ENCODE measurements around the gene SLIT1. TPM values are rescaled to one million over a fixed set of nuclear protein-coding genes. Genes with fewer than 3 reads are reported as not detected.
A peak's percentile ranks its signal among the peaks of the same experiment; 100 is the strongest.

The SLIT1 gene
- total RNA-seq, 4 donors from 2014 or later, result 0.10 to 0.13 TPM; not detected in 2

DNA sequence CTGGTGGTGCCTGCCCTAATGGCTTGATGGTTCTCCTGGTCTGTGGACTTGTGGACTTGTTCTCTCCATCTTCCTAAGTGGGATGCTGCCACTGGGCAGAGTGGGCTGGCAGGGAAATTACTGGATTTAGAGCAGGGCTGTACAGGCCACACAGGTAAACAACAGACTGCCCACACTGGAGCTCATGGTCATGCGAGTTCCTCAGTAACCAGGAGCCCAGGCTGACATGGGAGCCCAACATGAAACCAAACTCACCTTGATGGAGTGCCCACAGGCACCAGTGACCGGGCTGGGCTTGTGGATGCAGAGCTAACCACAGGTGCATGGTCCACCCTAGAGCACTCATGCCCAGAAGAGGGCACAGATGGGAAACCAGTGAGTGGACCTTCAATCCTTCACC lies 116.7 kb downstream of the SLIT1 start:
- Histone ChIP-seq H3K4me1 (peaks cover 6 to 12% of the 10 kb centered on the region in 2 donors), H3K27ac (no peak overlapping the region), H3K36me3 (no peaks in the 10 kb centered on the region), H3K27me3 (peaks cover 0 to 3% (median 0%) of the 10 kb centered on the region in 3 donors), H3K9me3 (no peaks in the 10 kb centered on the region), H3K4me3 (no peak overlapping the region)
- ATAC-seq (no peak), DNase-seq (no peak)
- intact Hi-C loops (cut with DNase I; ENCODE audit: low total_unique reads) (no loop called here), in situ Hi-C loops (cut with MboI; ENCODE audit: low sequenced_read_pairs in 4 of 4) (no loop called here)
- TF ChIP-seq POLR2A (IDR thresholded peaks at IDR 0.05), result no peak
- TF ChIP-seq, protein P1, sequence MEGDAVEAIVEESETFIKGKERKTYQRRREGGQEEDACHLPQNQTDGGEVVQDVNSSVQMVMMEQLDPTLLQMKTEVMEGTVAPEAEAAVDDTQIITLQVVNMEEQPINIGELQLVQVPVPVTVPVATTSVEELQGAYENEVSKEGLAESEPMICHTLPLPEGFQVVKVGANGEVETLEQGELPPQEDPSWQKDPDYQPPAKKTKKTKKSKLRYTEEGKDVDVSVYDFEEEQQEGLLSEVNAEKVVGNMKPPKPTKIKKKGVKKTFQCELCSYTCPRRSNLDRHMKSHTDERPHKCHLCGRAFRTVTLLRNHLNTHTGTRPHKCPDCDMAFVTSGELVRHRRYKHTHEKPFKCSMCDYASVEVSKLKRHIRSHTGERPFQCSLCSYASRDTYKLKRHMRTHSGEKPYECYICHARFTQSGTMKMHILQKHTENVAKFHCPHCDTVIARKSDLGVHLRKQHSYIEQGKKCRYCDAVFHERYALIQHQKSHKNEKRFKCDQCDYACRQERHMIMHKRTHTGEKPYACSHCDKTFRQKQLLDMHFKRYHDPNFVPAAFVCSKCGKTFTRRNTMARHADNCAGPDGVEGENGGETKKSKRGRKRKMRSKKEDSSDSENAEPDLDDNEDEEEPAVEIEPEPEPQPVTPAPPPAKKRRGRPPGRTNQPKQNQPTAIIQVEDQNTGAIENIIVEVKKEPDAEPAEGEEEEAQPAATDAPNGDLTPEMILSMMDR (IDR thresholded peaks at IDR 0.05 in 4 of 5, conservative IDR thresholded peaks at IDR 0.05 in 1 of 5), result no peak

DNA sequence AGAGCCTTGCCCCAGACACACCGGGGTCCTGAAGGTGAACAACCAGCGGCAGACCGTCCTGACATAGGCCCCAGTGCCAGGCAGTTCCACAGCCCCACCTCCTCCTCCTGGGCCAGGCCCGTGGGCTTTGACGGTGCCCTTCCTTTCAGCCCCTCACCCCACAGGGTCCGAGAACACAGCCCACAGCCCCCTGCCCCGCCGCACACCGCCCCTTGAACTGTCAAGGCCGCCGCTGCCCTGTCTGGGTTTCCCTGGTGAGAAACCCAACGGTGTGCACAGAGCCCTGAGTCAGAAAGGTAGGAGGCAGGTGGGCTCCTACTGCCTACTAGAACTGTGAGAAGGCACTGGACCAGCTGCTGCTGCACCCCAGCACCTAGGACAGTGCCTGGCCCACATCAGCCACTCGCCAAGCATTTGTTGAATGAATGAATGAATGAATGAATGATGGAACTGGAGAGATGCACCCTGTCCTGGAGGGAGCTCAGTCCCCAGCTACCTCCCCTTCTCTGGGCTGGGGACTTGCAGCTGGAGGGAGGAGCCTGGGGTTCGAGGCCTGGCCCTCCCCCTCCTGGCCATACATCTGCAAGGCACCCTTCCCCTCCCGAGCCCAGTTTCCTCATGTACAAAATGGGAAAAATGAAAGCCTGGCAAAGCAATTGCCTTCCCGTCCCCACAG lies 117.9 kb downstream of the SLIT1 start:
- peaks cover 6 to 14% of the 10 kb centered on the region in 2 donors for H3K4me1 ChIP-seq
- H3K27ac ChIP-seq, result no peak overlapping the region
- DNase-seq, result no peak
- intact Hi-C loops (cut with DNase I; ENCODE audit: low total_unique reads) (no loop called here), in situ Hi-C loops (cut with MboI; ENCODE audit: low sequenced_read_pairs in 4 of 4) (no loop called here)
- H3K36me3 ChIP-seq, result no peaks in the 10 kb centered on the region
- no peaks in the 10 kb centered on the region for H3K9me3 ChIP-seq
- H3K27me3 ChIP-seq, result no peaks in the 10 kb centered on the region
- H3K4me3 ChIP-seq, result no peak overlapping the region
- ATAC-seq, result no peak
- TF ChIP-seq POLR2A (IDR thresholded peaks at IDR 0.05), result no peak
- TF ChIP-seq, protein P1 (IDR thresholded peaks at IDR 0.05 in 4 of 5, conservative IDR thresholded peaks at IDR 0.05 in 1 of 5), result no peak

DNA sequence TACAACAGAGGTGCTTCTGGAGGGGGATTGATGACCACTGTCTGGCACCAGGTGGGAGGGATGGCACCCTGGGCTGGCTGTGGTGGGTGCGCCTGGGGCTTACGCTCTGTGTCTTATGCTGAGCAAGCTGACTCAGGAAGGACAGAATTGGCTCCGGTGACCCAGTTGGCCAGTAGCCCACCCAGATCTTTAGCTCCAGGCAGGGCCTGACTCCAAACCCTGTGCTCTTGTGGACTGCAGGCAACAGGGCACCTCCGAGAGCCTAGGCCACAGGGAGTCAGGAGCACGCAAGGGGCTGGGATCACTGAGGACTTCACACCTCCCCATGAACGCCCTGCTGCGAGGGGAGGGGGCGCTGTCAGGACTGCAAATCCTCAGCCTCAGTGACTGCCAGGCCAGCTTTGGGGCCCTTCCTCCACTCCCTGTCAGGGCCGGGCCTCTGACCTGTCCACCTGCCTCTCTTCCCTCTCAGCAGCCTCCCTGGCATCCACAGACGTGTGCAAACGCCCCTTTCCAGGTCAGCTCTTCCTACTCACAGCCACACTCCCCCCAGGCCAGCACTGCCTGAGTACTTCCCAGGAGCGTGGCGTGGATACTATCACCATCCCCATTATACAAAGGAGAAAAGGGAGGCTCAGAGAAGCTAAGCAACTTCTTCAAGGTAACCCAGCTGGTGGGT lies 118.7 kb downstream of the SLIT1 start:
- no peak for TF ChIP-seq POLR2A (IDR thresholded peaks at IDR 0.05)
- TF ChIP-seq, protein P1 (IDR thresholded peaks at IDR 0.05 in 4 of 5, conservative IDR thresholded peaks at IDR 0.05 in 1 of 5), result no peak
- DNase-seq (peak; percentile 30 to 42), ATAC-seq (peak; percentile 61 to 85)
- Histone ChIP-seq H3K4me3 (no peak overlapping the region), H3K27me3 (no peaks in the 10 kb centered on the region), H3K9me3 (no peaks in the 10 kb centered on the region), H3K36me3 (no peaks in the 10 kb centered on the region), H3K4me1 (peaks cover 6 to 14% of the 10 kb centered on the region in 2 donors), H3K27ac (no peak overlapping the region)
- intact Hi-C loops (cut with DNase I; ENCODE audit: low total_unique reads), result no loop called here
- in situ Hi-C loops (cut with MboI; ENCODE audit: low sequenced_read_pairs in 4 of 4), result no loop called here

DNA sequence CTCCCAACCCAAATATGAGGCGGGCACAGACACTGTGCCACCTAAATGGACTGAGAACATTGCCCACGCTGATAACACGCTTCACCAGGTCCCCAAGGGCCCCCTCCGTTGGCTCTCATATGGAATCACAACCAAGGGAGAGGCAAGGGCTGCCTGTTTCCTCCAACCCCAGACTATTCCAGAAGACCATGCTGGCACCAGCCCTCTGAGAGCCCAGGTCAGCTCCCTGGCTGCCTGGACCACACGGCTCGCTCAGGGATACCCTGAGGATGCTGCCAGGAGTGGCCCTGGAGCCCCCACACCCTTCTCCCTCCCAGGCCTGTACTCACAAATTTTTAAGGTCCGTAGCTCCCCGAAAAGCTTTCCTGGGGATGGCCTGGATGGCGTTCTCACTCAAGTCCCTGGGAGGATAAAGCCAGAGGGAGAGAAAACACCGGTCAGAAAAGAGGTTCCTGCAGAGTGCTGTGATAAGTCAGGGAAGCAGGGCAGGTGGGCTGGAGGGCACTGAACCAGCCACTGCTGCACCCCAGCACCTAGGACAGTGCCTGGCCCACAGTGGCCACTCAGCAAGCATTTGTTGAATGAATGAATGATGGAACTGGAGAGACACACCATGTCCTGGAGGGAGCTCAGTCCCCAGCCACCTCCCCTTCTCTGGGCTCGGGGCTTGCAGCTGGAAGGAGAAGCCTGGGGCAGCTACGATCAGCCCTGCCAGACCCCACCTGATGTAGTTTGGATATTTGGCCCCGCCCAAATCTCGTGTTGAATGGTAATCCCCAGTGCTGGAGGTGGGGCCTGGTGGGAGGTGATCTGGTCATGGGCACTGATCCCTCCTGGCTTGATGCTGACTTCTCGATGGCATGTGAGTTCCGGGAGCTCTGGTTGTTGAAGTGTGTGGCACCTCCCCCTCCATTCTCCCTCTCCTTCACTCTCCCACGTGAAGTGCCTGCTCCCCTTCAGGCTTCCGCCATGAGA lies 119.8 kb downstream of the SLIT1 start:
- intact Hi-C loops (cut with DNase I; ENCODE audit: low total_unique reads) (no loop called here), in situ Hi-C loops (cut with MboI; ENCODE audit: low sequenced_read_pairs in 4 of 4) (no loop called here)
- TF ChIP-seq, protein P1 (IDR thresholded peaks at IDR 0.05 in 4 of 5, conservative IDR thresholded peaks at IDR 0.05 in 1 of 5), result no peak
- TF ChIP-seq POLR2A (IDR thresholded peaks at IDR 0.05), result no peak
- Histone ChIP-seq H3K27me3 (no peaks in the 10 kb centered on the region), H3K4me1 (peaks cover 6 to 14% of the 10 kb centered on the region in 2 donors), H3K9me3 (no peaks in the 10 kb centered on the region), H3K27ac (no peak overlapping the region), H3K36me3 (no peaks in the 10 kb centered on the region), H3K4me3 (no peak overlapping the region)
- DNase-seq (no peak), ATAC-seq (no peak)
